Stomach (tissue), 9 donors: ENCODE measurements around the gene PNMA3. TPM values are rescaled to one million over a fixed set of nuclear protein-coding genes. Genes with fewer than 3 reads are reported as not detected.
"Not testable (repeated sequence)": the region's sequence is repeated elsewhere in the genome, so short reads cannot be mapped to it uniquely, and the experiment has no call there.

ENCODE experiments used
- DNase-seq, 2 donors: peaks; one replicate each; pipeline versions ENCODE4 v3.0.0 to v3.0.0-alpha.2; 2013 to 2019
- H3K27ac ChIP-seq, 5 donors: fragments of 200-600 bp in 4 of 5; sonication (generic) in 4 of 5; one replicate each; pipeline ENCODE4 v1.5.1; 2013 to 2019; ENCODE audit warnings: mild to moderate bottlenecking in 1 of 5, moderate library complexity in 1 of 5
- H3K27me3 ChIP-seq, 3 donors: fragments of 200-600 bp; sonication (generic); one replicate each; pipeline ENCODE4 v1.5.1; 2017 to 2019; ENCODE audit warnings: mixed run types in 1 of 3
- H3K36me3 ChIP-seq, 4 donors: fragments of 200-600 bp; sonication (generic); 1 replicate in 3 of 4; 2 replicates in 1 of 4; pipeline ENCODE4 v1.5.1; 2016 to 2019
- H3K4me1 ChIP-seq, 4 donors: fragments of 200-600 bp; sonication (generic); one replicate each; pipeline ENCODE4 v1.5.1; 2016 to 2019
- H3K4me3 ChIP-seq, 4 donors: fragments of 200-600 bp; sonication (generic) in 3 of 4; one replicate each; pipeline ENCODE4 v1.5.1; 2016 to 2019; ENCODE audit warnings: mild to moderate bottlenecking in 1 of 4
- H3K9me3 ChIP-seq, 4 donors: fragments of 200-600 bp; sonication (generic); one replicate each; pipeline ENCODE4 v1.5.1; 2016 to 2019
- CTCF ChIP-seq, 7 experiments: fragments of 450-650 bp in 4 of 7; fragments of 200-600 bp in 3 of 7; sonication (generic) in 3 of 7; IDR thresholded peaks; one replicate each; pipeline ENCODE4 v1.5.1; 2016 to 2019; ENCODE audit warnings: antibody characterized with exemption in 7 of 7, control low read depth in 2 of 7, mild to moderate bottlenecking in 1 of 7
- EP300 ChIP-seq: sonication (generic); formaldehyde crosslinking; IDR thresholded peaks from one replicate; pipeline ENCODE4 v1.6.1; 2017; ENCODE audit warnings: antibody characterized with exemption
- POLR2A ChIP-seq, 4 donors: fragments of 450-650 bp; IDR thresholded peaks; one replicate each; pipeline ENCODE4 v1.6.1; 2016; ENCODE audit warnings: antibody characterized with exemption in 4 of 4, control low read depth in 2 of 4, mild to moderate bottlenecking in 1 of 4, moderate library complexity in 1 of 4
- POLR2AphosphoS5 ChIP-seq, 3 donors: sonication (generic); formaldehyde crosslinking; IDR thresholded peaks; one replicate each; pipeline ENCODE4 v1.6.1; 2016; ENCODE audit warnings: antibody characterized with exemption in 3 of 3
- WGBS, 5 donors: extraction: QIAGEN DNeasy Blood & Tissue Kit in 3 of 5; methylation state at CpG; one replicate each; pipeline versions ENCODE4 v1.1.5 to v1.1.7; 2013 to 2018; 5-methylcytosine and 5-hydroxymethylcytosine counted together
- intact Hi-C: fragments of 100-400 bp; cut with DNase I; formaldehyde crosslinking; loops from one replicate; pipeline ENCODE4 v1.15.1; 2023; ENCODE audit warnings: low total_unique reads
- polyA plus RNA-seq, 3 donors: library from polyadenylated mRNA; stranded (reverse); fragments of 200-250 nt; gene quantifications; one replicate each; pipeline ENCODE4 v1.2.3, GENCODE V29; 2013
- total RNA-seq, 5 donors: library from RNA; depleted of rRNA; stranded (reverse); fragments of >200 nt; gene quantifications; one replicate each; pipeline versions ENCODE4 v1.1.0 to v1.2.3, GENCODE V29; 2014 to 2016
- donor health status: healthy with polysubstance abuse.
- donor health status: Bipolar disorder and iron deficiency.
- donor health status: healthy.

PNMA3 gene
- total and polyA plus RNA-seq, 8 donors, result 0.28 to 2.2 (median 1.2) TPM; not detected in 4

GRCh38 chrX:153065389-153065788, 9.1 kb downstream of the PNMA3 start:
- TF ChIP-seq POLR2AphosphoS5 (IDR thresholded peaks at IDR 0.05) (no peak), CTCF (IDR thresholded peaks at IDR 0.05) (no peak), POLR2A (IDR thresholded peaks at IDR 0.05) (no peak), EP300 (no peak)
- 59 to 83% (median 68%) methylated on average over 5 to 6 of the region's 6 CpGs for WGBS, 5 donors
- Histone ChIP-seq H3K27me3 (no peaks in the 10 kb centered on the region), H3K4me1 (no peaks in the 10 kb centered on the region), H3K27ac (no peak overlapping the region), H3K36me3 (no peaks in the 10 kb centered on the region), H3K4me3 (no peak overlapping the region), H3K9me3 (no peaks in the 10 kb centered on the region)
- intact Hi-C loops, result no loop called here
- no peak for DNase-seq

GRCh38 chrX:153066402-153066801, 10.1 kb downstream of the PNMA3 start:
- H3K27ac ChIP-seq, H3K4me3 ChIP-seq, H3K9me3 ChIP-seq, intact Hi-C loops, DNase-seq, H3K27me3 ChIP-seq, H3K36me3 ChIP-seq, H3K4me1 ChIP-seq: not testable (repeated sequence)
- 60 to 71% methylated on average over 3 of the region's 12 CpGs; no CpG with 5 or more reads in 3 of the 5 donors for WGBS, 5 donors

GRCh38 chrX:153071909-153072583, 15.8 kb downstream of the PNMA3 start, which contains the start of gene PNMA6A:
Gene PNMA6A, plus strand, starts transcription at chrX:153072454. Its CDS starts 609 bp downstream, at chrX:153073063.
- H3K27ac ChIP-seq, intact Hi-C loops, H3K4me3 ChIP-seq, H3K9me3 ChIP-seq, H3K4me1 ChIP-seq, H3K27me3 ChIP-seq, DNase-seq, H3K36me3 ChIP-seq: not testable (repeated sequence)
- WGBS, 5 donors, result no CpG with 5 or more reads among the region's 76 CpGs

- H3K4me1 ChIP-seq, intact Hi-C loops, H3K36me3 ChIP-seq, DNase-seq, H3K9me3 ChIP-seq, H3K4me3 ChIP-seq, H3K27me3 ChIP-seq, H3K27ac ChIP-seq: not testable (repeated sequence)
- WGBS, 5 donors, result 90 to 92% methylated on average over 2 to 3 of the region's 29 CpGs; no CpG with 5 or more reads in 3 of the 5 donors
Measured at GRCh38 chrX:153073331-153073730, 17.1 kb downstream of the PNMA3 start.

- intact Hi-C loops, result no loop called here
- Histone ChIP-seq H3K4me1 (no peaks in the 10 kb centered on the region), H3K9me3 (no peaks in the 10 kb centered on the region), H3K27me3 (no peaks in the 10 kb centered on the region), H3K36me3 (no peaks in the 10 kb centered on the region), H3K27ac (no peak overlapping the region), H3K4me3 (no peak overlapping the region)
- TF ChIP-seq POLR2AphosphoS5 (IDR thresholded peaks at IDR 0.05), result no peak
- no peak for TF ChIP-seq CTCF (IDR thresholded peaks at IDR 0.05)
- TF ChIP-seq POLR2A (IDR thresholded peaks at IDR 0.05), result no peak
- no peak for TF ChIP-seq EP300
- WGBS, 5 donors, result 79 to 92% (median 85%) methylated on average over 10 to 18 of the region's 24 CpGs; no CpG with 5 or more reads in 1 of the 5 donors
- DNase-seq, result no peak
Measured at GRCh38 chrX:153074262-153074899, 18.1 kb downstream of the PNMA3 start.

- H3K4me1 ChIP-seq, result no peaks in the 10 kb centered on the region
- no peaks in the 10 kb centered on the region for H3K36me3 ChIP-seq
- intact Hi-C loops, result no loop called here
- no peak for DNase-seq
- no peak overlapping the region for H3K4me3 ChIP-seq
- H3K9me3 ChIP-seq, result no peaks in the 10 kb centered on the region
- H3K27me3 ChIP-seq, result no peaks in the 10 kb centered on the region
- TF ChIP-seq POLR2A (IDR thresholded peaks at IDR 0.05) (no peak), EP300 (no peak), POLR2AphosphoS5 (IDR thresholded peaks at IDR 0.05) (no peak), CTCF (IDR thresholded peaks at IDR 0.05) (no peak)
- WGBS, 5 donors, result 80 to 95% (median 90%) methylated on average over 5 to 11 of the region's 11 CpGs
- H3K27ac ChIP-seq, result no peak overlapping the region
Measured at GRCh38 chrX:153074935-153075334, 18.7 kb downstream of the PNMA3 start.
